Activated T-cell treated with anti-CD3 and anti-CD28 coated beads, Interleukin-2, amount 50 U/mL, for 4 hours (primary cell): Measurements from ENCODE around the gene BRIP1. TPM values are rescaled to one million over a fixed set of nuclear protein-coding genes. Genes with fewer than 3 reads are reported as not detected.

Source experiments
- ATAC-seq, 2 donors: fragments of 200-7000 bp; cut with Tn5 transposase; one replicate each; pipeline ENCODE4 v1.10.0; 2021
- DNase-seq: peaks from one replicate; pipeline ENCODE4 v3.0.0-alpha.2; 2020
- H3K27me3 Mint-ChIP-seq: one replicate; pipeline ENCODE4 v1.8.0; 2021; ENCODE audit warnings: low read depth, mixed read lengths
- H3K36me3 Mint-ChIP-seq: one replicate; pipeline ENCODE4 v1.8.0; 2022; ENCODE audit warnings: mixed read lengths; ENCODE audit not compliant: insufficient read depth
- H3K4me1 Mint-ChIP-seq: one replicate; pipeline ENCODE4 v1.8.0; 2021; ENCODE audit warnings: low read depth, mixed read lengths
- H3K4me3 Mint-ChIP-seq: one replicate; pipeline ENCODE4 v1.8.0; 2021; ENCODE audit warnings: mild to moderate bottlenecking, moderate library complexity, mixed read lengths
- H3K9me3 Mint-ChIP-seq: one replicate; pipeline ENCODE4 v1.8.0; 2021; ENCODE audit warnings: mixed read lengths
- total RNA-seq, 3 donors: library from RNA; stranded (reverse); gene quantifications; one replicate each; pipeline ENCODE4 v1.2.1, GENCODE V29; 2021

The BRIP1 gene
- total RNA-seq, 3 donors from 2014 or later = 5.0 to 5.8 (median 5.1) TPM

DNA sequence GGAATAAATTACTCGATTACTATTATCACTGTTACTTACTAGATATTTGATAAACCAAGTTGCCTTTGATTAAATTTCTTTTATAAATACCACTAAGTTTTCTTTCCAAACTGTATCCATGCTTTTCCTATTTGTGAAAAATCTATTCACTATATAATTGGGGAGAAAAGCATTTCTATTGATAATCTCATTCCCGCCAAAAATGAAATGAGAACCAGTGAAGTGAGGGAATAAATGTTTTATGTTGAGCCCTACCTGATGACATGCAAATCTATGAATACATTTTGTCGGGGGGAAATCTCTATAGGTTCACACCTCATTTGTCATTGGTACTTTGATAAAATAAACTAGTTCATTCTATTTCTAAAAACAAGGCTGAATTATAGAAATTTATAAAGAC lies 15.7 kb downstream of the BRIP1 start:
- Mint-ChIP-seq H3K36me3 (peaks cover 8% of the 10 kb centered on the region), H3K27me3 (no peaks in the 10 kb centered on the region), H3K4me1 (no peaks in the 10 kb centered on the region), H3K9me3 (no peaks in the 10 kb centered on the region), H3K4me3 (no peak overlapping the region)
- DNase-seq (no peak), ATAC-seq (no peak)

DNA sequence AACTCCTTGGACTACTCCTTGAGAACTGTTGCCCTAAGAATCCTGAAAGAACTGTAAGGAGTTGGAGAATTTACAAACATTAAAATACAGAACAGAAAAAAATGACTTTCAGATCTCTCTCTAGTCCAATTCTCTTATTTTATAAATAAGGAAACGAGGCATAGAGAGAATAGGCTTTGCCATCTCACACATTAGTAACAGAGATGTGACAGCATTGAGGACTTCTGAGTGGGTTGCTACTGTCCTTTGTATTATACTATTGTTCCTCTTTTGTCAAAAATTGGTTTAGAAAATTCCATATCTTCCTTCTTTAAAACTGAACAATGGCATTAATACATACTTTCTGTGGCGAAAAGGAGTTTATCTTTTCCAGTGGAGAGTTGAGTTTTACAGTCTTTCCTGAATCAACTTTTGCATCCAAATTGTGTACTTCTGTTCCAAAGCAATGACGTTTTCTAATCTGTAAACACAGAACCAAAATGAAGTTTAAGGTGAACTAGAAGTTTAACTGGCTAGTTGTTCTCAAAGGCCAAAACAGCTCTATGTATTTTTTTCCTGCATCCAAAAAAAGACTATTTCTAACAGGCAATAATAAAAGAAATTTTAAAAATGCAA lies 16.5 kb downstream of the BRIP1 start:
- Mint-ChIP-seq H3K4me3 (no peak overlapping the region), H3K27me3 (no peaks in the 10 kb centered on the region), H3K36me3 (peaks cover 8% of the 10 kb centered on the region), H3K9me3 (no peaks in the 10 kb centered on the region), H3K4me1 (no peaks in the 10 kb centered on the region)
- DNase-seq (no peak), ATAC-seq (no peak)

DNA sequence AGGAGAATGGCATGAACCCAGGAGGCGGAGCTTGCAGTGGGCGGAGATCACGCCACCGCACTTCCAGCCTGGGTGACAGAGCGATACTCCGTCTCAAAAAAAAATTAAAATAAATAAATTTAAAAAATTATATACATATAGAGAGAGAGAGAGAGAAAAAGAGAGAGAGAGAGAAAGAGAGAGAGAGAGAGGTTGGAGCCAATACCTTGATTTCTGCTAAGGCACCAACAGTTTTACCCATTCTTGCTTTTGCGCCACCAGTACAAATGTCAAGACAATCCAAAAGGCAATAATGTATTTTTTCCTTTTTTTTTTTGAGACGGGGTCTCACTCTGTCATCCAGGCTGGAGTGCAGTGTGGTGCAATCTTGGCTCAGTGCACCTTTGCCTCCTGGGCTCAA lies 17.2 kb downstream of the BRIP1 start:
- DNase-seq = no peak
- H3K27me3 Mint-ChIP-seq = no peaks in the 10 kb centered on the region
- no peak overlapping the region for H3K4me3 Mint-ChIP-seq
- H3K36me3 Mint-ChIP-seq = peaks cover 8% of the 10 kb centered on the region
- ATAC-seq = no peak
- no peaks in the 10 kb centered on the region for H3K4me1 Mint-ChIP-seq
- no peaks in the 10 kb centered on the region for H3K9me3 Mint-ChIP-seq

DNA sequence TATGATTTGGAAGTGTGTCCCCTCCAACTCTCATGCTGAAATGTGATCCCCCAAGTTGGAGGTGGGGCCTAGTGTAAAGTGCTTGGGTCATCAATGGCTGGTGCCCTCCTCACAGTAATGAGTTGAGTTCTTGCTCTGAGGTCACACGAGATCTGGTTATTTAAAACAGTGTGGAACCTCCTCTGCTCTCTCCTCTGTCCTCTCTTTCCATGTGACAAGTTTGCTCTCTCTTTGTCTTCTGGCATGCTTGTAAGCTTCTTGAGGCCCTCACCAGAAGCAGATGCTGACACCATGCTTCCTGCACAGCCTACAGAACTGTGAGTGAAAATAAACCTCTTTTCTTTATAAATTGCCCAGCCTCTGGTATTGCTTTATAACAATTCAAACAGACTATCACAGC lies 19.9 kb downstream of the BRIP1 start:
- ATAC-seq (no peak), DNase-seq (no peak)
- Mint-ChIP-seq H3K36me3 (peaks cover 6% of the 10 kb centered on the region), H3K4me3 (no peak overlapping the region), H3K9me3 (no peaks in the 10 kb centered on the region), H3K4me1 (no peaks in the 10 kb centered on the region), H3K27me3 (no peaks in the 10 kb centered on the region)

DNA sequence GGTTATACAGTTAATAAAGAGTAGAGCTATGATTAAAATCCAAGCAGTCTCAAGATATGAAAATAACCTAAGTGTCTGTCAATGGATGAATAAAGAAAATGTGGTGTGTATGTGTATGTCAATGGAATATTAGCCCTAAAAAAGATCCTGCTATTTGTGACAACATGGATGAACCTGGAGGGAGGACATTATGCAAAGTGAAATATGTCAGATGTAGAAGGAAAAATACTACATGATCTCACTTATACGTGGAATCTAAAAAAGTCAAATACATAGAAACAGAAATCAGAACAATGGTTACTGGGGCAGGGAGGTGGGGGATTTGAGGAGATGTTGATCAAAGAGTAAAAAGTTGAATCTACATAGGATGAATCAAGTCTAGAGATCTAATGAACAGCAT lies 20.4 kb downstream of the BRIP1 start:
- Mint-ChIP-seq H3K9me3 (no peaks in the 10 kb centered on the region), H3K4me3 (no peak overlapping the region), H3K27me3 (no peaks in the 10 kb centered on the region), H3K36me3 (peaks cover 6% of the 10 kb centered on the region), H3K4me1 (no peaks in the 10 kb centered on the region)
- ATAC-seq = no peak
- no peak for DNase-seq

DNA sequence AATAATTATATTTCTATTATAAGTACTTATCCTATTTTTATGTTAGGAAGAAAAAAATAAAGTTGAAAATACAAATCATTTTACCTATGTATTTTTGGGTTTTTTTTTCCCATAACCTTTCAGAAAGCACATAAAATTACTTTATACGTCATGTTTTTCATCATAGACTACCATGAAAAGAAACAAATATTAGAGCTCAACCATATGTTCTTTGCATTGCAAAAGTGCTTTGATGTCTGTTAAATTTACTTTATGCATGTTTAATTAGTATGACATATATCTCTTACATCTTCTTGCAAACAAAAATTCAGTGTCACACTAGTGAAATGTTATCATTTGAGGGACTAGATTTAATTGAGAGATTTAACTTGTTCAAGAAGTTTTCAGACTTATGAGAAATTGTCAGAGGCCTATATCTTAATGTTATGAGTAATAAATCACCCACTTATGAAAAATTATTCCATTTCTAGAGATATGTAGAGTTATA lies 24.0 kb downstream of the BRIP1 start:
- Mint-ChIP-seq H3K4me3 (no peak overlapping the region), H3K27me3 (no peaks in the 10 kb centered on the region), H3K36me3 (no peaks in the 10 kb centered on the region), H3K9me3 (no peaks in the 10 kb centered on the region), H3K4me1 (no peaks in the 10 kb centered on the region)
- DNase-seq (no peak), ATAC-seq (no peak)

DNA sequence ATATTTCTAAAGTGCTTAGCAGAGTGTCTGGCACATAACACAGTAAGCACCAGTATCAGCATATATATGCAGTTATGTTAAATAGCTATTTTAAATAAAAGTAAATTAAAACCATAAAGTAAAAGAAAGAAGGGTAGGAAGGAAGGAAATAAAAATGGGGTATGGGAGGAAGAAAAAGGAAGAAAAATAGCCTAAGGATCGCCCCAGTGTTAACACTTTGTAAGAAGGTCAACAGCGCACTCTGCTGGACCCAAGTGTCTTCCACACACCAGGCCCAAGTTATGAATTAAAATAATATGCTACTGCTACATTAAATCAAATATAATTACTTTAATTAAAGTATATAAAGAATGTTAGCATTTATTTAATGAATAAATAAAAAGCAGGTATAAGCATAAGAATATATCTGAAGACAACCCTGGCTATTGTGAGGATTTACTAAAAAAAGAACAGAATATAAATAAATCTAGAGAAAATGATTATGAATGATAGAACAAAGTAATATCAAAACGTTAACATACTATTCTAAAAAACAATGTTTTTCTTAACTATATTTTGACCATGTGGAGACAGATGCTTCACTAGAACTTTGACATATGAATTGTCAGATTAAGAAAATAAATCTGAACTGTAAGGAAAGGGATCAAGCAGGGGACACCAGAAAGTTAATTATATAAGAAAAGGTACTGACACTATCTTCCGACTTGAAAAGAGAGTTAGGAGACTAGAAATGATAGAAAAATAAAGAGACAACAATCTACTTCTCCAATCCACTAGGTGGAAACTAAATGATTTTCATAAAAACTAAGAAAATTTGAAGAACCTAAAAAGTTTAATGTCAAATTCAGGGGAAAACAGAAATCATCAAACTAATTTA lies 25.9 kb downstream of the BRIP1 start:
- H3K27me3 Mint-ChIP-seq = no peaks in the 10 kb centered on the region
- H3K9me3 Mint-ChIP-seq = no peaks in the 10 kb centered on the region
- no peaks in the 10 kb centered on the region for H3K4me1 Mint-ChIP-seq
- H3K36me3 Mint-ChIP-seq = no peaks in the 10 kb centered on the region
- H3K4me3 Mint-ChIP-seq = no peak overlapping the region
- peak; percentile 37 for DNase-seq
- ATAC-seq = no peak

DNA sequence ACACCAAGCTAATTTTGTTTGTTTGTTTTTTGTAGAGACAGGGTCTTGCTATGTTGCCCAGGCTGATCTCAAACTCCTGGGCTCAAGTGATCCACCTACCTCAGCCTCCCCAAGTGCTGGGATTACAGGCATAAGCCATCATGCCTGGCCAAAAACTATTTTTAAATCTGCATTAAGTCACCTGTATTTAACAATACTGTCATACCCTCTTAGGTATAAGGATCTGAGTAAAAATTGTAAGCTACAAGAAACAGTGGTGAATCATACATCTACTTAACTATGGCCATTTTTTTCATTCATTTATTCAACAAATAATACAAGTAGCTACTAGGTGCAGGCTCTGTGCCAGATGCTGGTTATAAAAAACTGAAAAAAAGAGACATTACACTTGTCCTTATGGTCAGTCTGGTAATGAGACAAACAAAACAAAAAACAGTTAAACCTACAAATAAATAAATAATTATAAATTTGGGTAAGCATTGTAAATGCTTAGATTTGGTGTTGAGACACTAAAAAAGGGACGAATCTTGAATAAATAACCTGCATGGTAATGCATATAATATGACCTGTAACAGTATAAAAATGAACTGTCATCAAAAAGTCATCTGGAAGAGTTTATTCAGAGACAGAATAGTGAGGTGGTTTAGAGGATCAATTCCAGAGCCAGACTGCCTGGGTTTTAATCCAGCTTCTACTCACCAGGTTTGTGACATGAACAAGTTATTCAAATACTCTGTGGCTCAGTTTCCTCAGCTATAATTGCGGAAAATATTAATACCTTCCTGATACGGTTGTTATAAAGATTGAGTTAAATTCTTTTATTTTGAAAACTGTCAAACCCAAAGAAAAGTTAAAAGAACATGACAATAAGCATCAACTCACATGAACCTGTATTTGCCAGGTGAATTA lies 26.8 kb downstream of the BRIP1 start:
- Mint-ChIP-seq H3K36me3 (no peaks in the 10 kb centered on the region), H3K9me3 (no peaks in the 10 kb centered on the region), H3K27me3 (no peaks in the 10 kb centered on the region), H3K4me3 (no peak overlapping the region), H3K4me1 (no peaks in the 10 kb centered on the region)
- ATAC-seq (no peak), DNase-seq (no peak)

DNA sequence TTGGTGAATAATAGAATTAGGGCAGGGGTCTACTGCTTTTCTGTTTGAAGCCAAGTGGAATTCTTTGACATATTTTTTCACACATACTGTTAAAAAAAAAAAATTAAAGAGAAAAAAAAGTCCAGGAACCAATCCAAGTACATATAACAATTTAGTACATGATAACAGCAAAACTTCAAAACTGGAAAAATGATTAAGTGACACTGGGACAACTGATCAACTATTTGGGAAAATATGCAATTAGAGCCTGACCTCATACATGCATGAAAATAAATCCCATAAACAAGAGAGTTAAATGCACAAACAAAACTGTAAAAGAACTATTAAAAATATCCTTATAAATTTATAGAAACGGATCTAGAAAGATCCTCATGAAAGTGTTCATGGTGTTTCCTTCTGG lies 27.7 kb downstream of the BRIP1 start:
- DNase-seq (no peak), ATAC-seq (no peak)
- Mint-ChIP-seq H3K36me3 (no peaks in the 10 kb centered on the region), H3K27me3 (no peaks in the 10 kb centered on the region), H3K9me3 (no peaks in the 10 kb centered on the region), H3K4me3 (no peak overlapping the region), H3K4me1 (no peaks in the 10 kb centered on the region)

DNA sequence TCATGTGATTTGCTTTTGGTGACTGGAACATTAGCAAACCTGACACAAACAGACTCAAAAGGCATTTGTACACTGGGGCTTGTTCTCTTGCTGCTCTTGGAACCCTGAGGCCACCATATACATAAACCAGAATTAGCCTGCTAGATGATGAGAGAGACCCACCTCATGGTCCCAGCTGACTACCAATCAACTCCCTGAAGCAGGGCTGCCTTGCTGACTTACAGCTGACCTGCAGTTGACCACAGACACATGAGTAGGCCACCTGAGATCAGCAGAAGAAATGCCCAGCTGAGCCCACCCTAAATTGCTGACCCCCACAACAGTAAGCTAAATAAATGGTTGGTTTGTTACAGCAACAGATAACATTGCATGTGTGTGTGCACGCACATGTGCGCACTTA lies 28.7 kb downstream of the BRIP1 start:
- DNase-seq = no peak
- Mint-ChIP-seq H3K4me1 (no peaks in the 10 kb centered on the region), H3K9me3 (no peaks in the 10 kb centered on the region), H3K4me3 (no peak overlapping the region), H3K36me3 (no peaks in the 10 kb centered on the region), H3K27me3 (no peaks in the 10 kb centered on the region)
- ATAC-seq = no peak

DNA sequence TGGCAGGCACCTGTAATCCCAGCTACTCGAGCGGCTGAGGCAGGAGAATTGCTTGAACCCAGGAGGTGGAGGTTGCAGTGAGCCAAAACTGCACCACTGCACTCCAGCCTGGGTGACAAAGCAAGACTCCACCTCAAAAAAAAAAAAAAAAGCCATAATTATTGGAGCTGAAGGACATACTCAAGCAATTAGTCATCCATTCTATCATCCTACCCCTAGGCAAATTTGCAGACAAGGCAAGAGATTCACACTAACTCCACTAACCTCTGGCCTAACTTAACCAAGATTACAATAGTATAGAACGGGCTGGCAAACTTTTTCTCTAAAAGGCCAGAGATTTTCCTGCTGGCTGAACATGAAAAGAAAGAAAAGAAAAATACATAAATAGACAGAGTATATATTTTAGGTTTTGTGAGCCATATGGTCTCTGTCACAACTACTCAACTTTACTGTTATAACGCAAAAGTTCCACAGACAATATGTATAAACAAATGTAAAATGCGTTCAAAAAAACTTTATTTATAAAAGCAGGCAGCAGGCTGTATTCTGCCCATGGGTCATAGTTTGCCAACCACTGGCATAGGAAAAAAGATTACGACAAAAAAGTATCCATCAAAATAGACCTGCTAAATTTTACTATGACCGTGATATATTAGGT lies 29.7 kb downstream of the BRIP1 start:
- no peaks in the 10 kb centered on the region for H3K9me3 Mint-ChIP-seq
- H3K4me3 Mint-ChIP-seq = no peak overlapping the region
- H3K36me3 Mint-ChIP-seq = no peaks in the 10 kb centered on the region
- no peaks in the 10 kb centered on the region for H3K27me3 Mint-ChIP-seq
- no peak for DNase-seq
- no peaks in the 10 kb centered on the region for H3K4me1 Mint-ChIP-seq
- ATAC-seq = no peak

DNA sequence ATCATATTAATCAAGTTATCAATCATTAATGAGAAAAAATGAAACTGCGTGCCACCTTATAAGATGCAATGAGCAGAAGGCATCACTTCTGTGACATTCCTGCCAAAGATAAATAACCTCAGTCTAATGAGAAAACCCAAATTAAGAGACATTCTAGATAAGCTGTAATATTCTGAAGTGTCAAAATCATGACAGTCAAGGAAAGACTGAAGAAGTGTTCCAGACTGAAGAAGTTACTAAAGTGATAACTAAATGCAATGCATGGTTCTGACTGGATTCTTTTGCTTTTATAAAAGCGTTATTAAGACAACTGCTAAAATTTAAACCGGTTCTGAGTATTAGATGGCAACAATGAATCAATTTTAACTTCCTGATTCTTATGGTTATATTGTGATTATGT lies 30.9 kb downstream of the BRIP1 start:
- Mint-ChIP-seq H3K36me3 (peaks cover 4% of the 10 kb centered on the region), H3K9me3 (no peaks in the 10 kb centered on the region), H3K4me3 (no peak overlapping the region), H3K27me3 (no peaks in the 10 kb centered on the region), H3K4me1 (no peaks in the 10 kb centered on the region)
- no peak for ATAC-seq
- DNase-seq = no peak

DNA sequence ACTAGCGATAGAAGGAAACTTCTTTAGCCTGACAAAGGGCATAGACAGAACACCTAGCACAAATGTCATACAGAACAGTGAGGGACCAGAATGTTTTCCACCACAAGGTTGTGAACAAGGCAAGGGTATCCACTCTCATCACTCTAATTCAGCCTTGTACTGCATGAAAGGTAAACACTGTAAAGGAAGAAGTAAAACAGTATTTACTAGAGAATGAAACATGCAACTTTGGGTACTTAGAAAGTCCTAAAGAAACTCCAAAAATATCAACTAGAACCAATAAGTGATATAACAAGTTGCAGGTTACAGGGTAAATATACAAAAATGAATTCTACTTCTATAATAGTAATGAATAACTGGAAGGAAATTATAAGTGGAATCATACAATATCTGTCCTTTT lies 32.2 kb downstream of the BRIP1 start:
- Mint-ChIP-seq H3K4me3 (no peak overlapping the region), H3K9me3 (no peaks in the 10 kb centered on the region), H3K4me1 (no peaks in the 10 kb centered on the region), H3K36me3 (peaks cover 11% of the 10 kb centered on the region), H3K27me3 (no peaks in the 10 kb centered on the region)
- DNase-seq (no peak), ATAC-seq (no peak)

DNA sequence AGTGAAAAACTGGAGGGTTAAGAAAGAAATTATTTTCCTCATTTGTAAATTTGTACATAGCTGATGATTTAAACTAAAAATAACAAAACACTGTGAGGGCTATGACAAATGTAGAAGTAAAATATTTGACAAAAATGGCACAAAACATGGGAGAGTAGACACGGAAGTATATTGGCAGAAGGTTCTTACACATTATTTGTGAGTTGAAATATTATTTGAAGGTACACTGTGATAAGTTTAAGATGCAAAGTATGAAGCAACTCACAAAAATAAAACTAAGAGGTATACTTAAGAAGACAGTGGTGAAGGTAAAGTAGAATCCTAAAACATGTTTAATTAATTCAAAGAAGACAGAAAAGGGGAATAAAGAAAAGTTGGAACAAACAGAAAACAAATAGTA lies 34.6 kb downstream of the BRIP1 start:
- Mint-ChIP-seq H3K36me3 (peaks cover 11% of the 10 kb centered on the region), H3K4me1 (no peaks in the 10 kb centered on the region), H3K9me3 (no peaks in the 10 kb centered on the region), H3K4me3 (no peak overlapping the region), H3K27me3 (no peaks in the 10 kb centered on the region)
- ATAC-seq (no peak), DNase-seq (no peak)
